RKO (cell line): ENCODE data around the gene SARDH.

Experiments
- DNase-seq: peaks from one replicate; pipeline ENCODE4 v3.0.0-alpha.2; 2016; ENCODE audit warnings: low spot score

SARDH gene

GRCh38 chr9:133666845-133667244, 71.3 kb downstream of the SARDH start:
- DNase-seq, result no peak

DNA sequence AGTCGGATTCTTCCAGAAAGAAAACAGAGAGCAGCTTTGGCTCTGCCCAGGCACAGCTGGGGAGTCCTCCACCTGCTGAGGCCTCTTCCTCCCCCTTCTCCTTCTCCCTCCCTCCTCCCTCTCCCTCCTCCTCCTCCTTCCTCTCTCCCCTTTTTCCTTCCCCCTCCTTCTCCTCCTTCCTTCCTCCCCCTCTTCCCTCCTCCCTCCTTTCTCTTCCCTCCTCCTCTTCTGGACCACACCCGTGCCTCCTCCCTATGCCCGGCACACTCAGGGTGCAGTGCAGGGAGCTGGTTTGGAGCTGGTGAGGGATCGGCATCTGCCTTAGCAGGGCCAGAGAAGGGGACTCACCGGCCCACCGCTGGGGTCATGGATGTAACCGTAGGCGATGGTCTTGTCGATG, 71.8 kb downstream of the SARDH start:
- no peak for DNase-seq

DNA sequence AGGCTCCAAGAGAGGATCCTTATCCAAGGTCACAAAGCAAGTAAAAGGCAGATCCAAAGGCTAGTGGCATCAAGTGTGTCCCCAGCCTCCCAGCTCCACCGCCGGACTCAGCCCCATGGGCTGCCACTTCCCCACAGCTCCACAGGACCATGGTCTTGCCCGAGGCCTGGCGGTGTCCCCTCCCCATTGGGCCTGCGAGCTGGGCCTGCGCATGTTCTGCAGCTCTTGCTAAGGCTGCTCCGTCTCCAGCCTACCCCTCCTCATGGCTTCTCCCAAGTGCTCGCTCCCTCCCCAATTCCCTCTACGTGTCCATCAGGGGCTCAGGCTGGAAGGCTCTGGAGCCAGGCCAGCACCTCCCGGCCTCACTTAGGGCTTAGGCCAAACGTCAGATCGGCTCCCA, 72.6 kb downstream of the SARDH start:
- DNase-seq, result no peak

DNA sequence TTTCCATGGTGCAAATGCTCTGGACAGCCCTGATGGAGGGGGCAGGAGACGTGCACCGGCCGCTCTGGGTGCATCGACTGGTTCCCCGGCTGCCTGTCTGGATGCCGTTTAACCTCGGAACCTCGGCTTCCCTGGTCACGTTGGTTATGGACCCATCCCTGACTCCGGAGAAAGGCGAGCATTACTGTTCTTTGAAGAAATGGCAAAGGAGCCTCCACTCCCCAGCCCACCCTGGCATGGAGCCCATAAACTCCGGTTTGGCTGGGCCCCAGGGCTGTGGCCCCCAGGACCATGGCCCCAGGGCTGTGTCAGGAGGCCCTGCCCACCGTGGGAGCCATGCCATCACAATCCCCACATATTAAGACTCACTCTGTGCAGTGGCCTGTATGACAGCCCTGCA, 73.1 kb downstream of the SARDH start:
- DNase-seq, result no peak

DNA sequence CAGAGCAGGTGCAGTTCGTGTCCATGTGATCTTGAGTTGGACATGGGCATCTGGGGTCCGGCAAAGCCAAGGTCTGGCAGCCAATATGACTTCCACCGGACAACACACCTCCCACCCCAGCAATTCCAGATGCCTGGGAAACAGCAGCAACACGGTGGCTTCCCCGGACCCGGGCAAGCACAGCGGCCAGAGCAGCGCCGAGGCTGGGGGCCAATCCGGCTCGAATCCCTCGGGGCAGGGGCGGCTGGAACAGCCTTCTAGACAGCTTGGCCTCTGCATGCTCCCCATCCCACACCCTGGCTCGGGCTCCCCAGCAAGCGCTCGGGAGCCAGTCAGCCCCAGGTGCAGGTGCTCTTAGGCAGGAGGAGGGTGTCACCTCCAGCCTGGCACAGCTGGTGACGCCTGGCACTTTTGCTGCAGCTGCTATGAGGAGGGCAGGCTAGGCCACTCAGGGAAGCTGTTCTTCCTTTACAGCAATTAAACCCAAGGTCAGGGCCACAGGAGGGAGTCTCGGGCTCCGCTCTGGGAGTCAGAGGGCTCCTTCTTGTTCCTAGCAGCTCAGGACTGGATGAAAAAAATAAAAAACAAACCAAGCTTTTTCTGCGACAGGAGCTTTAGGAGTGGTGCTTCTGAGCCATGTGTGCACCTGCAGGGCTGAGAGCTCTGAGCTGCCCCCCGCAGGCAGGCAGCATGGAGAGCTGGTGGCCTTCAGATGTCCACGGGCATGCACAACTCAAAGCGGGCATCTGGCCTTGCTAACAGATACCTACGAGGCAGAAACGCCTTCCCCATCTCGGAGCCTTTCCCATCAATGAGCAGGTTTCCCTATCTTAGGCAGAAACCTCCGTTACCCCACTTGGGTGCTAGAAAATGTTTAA, 73.7 kb downstream of the SARDH start:
- DNase-seq, result no peak

DNA sequence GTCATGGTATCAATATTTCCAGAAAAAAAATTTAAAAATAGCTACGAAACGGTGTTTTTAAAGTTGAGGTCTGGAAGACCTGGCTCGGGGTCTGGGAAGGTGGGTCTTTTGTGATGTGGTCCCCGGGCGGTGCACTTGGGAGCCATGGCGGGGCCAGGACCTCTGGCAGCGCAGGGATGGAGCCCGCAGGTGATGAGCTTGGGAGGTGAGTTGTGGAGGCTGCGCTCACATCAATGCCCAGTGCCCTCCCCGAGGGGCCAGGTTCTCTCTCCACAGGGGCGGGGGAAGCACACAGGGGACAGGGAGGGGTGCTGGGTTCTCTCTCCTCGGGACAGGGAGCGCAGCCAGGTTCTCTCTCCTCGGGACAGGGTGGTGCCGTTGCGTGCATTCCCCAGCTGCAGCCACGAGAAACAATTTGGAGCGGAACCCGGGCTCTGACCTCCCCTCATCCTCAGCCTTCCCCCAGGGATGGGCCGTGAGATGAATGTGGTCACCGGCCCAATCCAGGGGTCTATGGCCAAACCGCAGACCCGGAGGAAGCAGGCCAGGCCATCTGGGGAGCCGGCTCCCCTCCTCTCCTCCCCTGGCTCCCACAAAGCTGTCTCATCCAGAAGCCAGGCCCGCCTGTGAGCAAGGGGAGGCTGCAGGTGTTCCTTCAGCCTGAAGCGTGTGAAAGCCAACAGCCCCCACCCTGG, 76.2 kb downstream of the SARDH start:
- DNase-seq, result no peak

- DNase-seq, result no peak
These were observed 78.6 kb downstream of the SARDH start for GRCh38 chr9:133659516-133659915.

GRCh38 chr9:133658442-133659431, 79.4 kb downstream of the SARDH start:
- DNase-seq, result no peak

DNA sequence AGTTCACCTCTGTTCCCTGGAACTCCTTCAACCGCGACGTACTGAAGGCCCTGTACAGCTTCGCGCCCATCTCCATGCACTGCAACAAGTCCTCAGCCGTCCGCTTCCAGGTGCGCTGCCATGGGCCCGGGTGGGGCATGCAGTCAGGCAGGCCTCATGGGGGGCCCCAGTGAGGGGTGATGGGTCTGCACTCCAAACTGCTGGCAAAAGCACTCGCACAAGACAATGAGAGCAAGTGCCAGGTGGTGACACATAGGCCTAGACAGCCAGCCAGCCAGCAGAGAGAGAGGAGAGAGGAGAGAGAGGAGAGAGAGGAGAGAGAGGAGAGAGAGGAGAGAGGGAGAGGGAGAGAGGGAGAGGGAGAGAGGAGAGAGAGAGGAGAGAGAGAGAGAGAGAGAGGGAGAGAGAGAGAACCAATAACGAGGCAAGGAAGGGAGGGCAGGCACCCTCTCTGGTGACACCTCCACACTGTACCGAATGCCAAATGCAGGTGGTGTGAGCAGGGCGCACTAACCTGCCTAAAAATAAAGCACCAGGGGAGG, 81.0 kb downstream of the SARDH start:
- DNase-seq, result no peak

- DNase-seq, result no peak
These were observed 81.7 kb downstream of the SARDH start for GRCh38 chr9:133656211-133657119.

GRCh38 chr9:133655701-133656100, 82.5 kb downstream of the SARDH start:
- no peak for DNase-seq

GRCh38 chr9:133654736-133655657, 83.2 kb downstream of the SARDH start:
- no peak for DNase-seq

- DNase-seq, result no peak
These were observed 84.5 kb downstream of the SARDH start for GRCh38 chr9:133653638-133654037.

GRCh38 chr9:133650026-133650425, 88.1 kb downstream of the SARDH start:
- DNase-seq, result no peak

- DNase-seq, result no peak
These were observed 89.0 kb downstream of the SARDH start for GRCh38 chr9:133649194-133649593.

DNA sequence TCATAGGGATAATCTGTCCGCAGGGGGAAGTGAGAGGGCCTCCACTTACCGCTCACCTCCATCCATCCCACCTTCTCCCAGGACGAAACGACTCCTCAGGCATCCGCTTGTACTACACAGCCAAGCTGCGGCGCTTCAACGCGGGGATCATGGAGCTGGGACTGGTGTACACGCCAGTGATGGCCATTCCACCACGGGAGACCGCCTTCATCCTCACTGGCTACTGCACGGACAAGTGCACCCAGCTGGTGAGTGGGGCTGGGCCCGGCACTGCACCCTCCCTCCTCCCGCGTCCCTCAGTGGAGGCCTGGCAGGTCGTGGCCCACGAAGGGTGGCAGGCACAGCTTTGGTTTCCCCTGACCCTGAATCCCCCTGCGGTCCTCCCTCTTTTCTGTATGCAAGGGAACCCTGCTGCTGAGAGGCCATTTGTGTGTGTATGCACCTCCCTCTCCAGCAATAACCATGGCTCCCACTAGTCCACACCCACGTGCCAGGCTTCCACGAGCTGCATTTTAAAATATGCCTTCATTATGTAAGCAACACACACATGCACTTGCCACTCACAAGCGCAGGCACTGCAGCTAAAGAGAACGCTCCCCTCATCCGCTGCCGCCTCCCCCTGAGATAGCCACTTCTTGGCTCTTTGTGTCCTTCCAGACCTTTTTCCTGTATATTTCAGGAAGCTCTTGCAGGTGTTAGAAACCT, 90.2 kb downstream of the SARDH start:
- DNase-seq, result no peak

DNA sequence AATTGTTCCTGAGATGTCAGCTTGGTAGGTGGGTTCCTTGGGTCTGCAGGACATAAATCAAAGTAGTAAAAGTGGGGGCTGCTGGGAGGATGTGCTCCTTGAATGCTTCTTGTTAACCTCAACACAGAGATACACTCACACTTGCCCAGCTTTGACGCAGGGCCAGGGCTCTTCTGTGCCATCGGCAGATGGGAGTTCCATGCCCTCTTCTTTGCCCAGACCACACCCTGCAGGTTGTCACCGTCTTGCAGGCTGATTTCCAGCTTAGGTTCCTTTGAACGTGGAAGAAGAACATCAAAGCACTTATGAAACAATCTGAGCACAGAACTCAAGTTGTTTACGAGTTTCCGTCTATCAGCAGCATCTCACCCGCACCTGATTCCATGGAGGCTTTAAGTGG, 91.0 kb downstream of the SARDH start:
- DNase-seq, result no peak

- no peak for DNase-seq
These were observed 93.0 kb downstream of the SARDH start for GRCh38 chr9:133645021-133645765.
